HUDEP-2 (cell line): ENCODE measurements around the gene TRMT11.
"Not testable (repeated sequence)": the region's sequence is repeated elsewhere in the genome, so short reads cannot be mapped to it uniquely, and the experiment has no call there.

ENCODE experiments used
- DNase-seq, 76 experiments: peaks; one replicate each; lab custom pipeline; 2025; ENCODE audit not compliant: unreplicated experiment in 76 of 76; lab: John Stamatoyannopoulos, UW

The TRMT11 gene

DNA sequence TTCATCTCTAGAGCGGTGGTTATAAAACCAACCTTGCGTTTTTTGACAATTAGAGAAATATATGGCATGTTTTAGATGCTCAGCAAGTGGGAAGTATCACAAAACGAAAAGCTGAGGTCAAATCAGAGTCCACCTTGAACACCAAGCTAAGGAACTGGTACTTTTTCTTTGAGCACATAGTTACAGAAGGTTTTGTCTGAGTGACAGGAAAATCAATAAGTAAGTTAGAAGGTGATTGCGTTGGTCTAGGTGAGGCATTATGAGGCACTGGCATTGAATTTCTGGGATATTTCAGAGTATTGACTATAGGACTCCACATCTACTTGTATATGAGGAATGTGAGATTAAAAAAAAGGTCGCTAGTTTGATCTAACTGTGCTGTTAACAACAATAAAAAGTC lies 30.4 kb upstream of the TRMT11 start:
- no peak for DNase-seq

DNA sequence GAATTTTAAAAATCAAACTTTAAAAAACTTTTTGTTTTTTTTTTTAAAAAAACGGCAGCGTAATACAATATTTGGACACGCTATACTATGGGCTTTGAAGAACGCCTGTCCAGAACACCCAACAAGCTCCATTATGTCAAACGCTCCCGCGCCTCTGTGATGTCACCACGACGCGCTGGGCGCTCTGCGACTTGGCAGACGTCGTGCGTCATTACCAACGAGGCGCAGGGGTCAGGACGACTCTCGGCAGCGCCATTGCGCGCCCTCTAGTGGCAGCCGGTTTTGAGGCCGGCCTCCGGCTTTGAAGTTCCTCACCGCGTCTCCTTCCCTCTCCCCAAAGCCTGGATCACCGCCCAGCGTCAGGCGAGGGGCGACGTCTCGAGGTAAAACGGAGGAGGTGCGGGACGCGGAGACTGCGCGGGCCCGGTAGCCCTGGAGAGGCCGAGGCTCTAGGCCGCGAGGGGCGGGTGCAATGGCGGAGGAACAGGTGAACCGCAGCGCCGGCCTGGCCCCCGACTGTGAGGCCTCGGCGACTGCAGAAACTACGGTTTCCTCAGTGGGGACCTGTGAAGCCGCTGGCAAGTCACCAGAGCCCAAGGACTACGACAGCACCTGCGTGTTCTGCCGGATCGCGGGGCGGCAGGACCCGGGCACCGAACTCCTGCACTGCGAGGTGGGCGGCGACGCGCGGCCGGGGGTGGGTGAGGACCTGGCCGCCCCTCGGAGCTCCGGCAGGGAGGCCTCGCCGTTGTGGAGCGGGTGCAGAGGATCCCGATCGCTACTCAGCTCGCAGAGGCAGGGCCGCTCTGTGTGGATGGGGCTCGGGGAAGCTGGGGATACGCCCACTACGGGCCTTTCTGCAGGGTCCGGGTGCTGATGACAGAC lies 29.6 kb upstream of the TRMT11 start, which contains the start of gene HINT3:
HINT3 (plus strand) TSS at position 265 of the 885 bp plus-strand sequence; CDS start at position 473, 208 bp downstream.
- peak; percentile 72 to 99 (median 98) for DNase-seq

DNA sequence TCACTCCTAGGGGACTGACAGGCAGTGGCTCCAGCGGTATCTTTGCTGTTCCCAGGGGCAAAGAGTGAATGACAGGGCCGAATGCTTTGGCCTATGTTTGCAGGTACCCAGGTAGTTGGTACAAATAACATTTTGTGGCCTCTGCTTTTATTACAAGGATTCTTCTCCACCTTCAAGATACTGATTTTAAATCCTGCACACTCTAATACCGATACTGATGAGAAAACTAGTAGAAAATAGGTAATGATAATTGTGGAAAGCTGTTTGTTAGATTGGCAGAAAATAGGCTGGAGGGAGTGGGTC lies 29.0 kb upstream of the TRMT11 start:
- DNase-seq = peak in 1 of 76 experiments; percentile 30

DNA sequence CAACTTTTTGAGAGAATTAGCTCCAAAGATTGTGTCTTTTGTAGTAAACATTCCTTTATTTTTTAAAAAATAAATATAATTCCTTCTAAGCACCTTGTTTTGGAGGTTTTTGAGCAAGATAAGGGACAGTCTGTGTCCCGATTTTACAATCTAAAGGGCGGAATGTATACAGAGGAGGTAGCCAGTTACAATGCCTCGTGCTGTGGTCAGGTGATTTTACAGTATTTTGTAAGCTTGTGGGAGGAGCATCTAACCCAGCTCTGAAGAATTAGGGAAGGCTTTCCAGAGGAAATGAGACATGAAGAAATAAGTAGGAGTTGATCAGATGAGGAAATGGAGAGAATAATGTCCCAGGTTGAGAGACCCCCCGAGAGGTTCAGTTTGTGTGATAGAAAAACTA lies 28.5 kb upstream of the TRMT11 start:
- DNase-seq = peak in 27 of 76 experiments; percentile 15 to 65 (median 38)

DNA sequence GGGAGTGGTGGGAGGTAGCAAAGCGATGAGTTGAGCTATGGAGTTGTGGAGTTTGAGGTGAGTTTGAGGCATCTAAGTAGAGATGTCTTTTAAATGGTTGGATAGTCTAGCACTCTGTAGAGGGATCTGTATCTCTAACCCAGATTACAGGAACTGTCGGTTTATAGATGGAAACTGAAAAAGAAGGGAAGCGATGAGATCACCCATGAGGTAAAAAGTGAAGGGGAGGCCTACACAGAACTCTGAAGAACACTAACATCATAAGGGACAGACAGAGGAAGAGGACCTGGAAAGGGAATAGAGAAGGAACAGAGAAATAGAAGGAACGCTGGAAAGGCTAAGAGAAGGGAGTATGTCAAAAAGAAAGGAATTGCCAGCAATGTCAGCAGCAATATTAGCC lies 27.3 kb upstream of the TRMT11 start:
- no peak for DNase-seq

DNA sequence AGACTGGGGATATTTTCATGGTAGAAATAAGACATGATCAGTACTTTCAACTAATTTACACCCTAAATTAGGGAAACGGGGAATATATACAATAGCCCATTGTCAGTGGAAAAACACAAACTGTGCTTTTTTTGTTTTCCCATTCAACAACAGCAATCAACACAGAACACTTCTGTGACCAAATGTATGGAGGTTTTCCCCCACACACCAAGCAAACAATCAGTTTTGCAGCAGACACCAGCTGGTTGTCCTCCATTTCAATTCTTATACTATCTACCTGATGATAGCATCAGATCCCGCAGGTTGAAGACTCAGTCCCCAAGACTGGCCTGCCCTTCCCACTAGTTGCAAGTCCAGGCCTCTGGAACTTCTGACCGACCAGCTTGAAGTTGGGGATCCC lies 25.2 kb upstream of the TRMT11 start:
- DNase-seq = no peak

DNA sequence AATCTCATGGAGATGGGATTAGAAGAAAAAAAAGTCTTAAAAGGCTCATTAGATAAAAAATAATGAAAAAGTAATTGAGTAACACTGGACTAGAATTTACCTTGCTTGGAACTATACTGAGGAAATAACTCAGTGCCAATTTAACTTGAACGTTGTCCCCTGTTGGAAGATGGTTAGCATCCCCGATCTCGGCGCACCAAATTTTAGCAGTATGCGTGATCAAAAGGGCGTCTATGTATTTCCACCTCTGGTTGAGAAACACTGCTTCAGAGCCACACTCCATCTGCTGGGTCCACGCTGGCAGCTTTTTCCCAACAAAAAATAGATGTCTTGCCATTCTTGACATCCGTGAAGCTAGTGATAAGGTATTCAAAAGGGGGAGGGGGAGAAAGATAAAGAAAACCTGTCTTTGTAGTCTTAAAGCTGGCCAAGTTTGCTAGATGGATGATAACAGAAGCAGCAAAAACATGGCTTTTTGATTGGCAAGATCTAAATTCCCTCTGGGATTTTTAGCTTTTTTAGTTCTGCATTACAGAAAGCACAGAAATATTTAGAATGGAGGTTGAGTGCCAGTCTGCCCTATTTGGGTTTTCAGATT lies 23.3 kb upstream of the TRMT11 start:
- DNase-seq = peak in 4 of 76 experiments; percentile 17 to 33 (median 22)

DNA sequence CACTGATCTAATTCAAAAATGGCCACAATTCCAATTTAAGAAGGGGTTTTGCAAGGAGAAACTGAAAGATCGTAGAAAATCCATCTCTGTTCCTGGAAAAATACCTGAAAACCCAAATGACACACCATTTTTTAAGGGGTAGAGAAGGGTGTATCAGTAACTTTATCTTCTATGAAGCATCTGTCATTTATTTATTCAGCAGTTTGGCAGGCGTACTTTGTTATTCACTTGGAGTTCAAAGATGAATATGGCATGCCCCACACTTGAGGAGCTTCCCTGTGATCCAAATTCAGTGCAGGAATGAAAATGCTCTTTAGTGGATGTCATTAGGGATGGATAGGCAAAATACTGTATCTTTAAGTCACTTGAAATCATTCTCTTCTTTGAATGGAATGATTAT lies 22.5 kb upstream of the TRMT11 start:
- peak in 1 of 76 experiments; percentile 16 for DNase-seq

DNA sequence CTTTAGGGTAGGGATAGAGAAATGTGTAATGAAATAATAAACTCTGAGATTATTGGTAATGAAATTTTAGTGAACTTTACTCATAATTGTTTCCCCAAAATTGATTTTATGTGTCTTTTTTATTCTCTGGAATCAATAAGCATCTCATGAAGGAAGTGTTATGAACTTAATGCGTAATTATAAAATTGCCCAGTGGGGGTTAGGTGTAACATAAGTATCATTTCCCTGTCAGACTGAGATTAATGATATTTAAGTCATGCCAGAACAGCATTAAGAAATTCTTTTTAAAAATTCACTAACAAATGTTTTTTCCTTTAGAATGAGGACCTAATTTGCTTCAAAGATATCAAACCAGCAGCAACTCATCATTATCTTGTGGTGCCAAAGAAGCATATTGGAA lies 19.8 kb upstream of the TRMT11 start:
- no peak for DNase-seq

DNA sequence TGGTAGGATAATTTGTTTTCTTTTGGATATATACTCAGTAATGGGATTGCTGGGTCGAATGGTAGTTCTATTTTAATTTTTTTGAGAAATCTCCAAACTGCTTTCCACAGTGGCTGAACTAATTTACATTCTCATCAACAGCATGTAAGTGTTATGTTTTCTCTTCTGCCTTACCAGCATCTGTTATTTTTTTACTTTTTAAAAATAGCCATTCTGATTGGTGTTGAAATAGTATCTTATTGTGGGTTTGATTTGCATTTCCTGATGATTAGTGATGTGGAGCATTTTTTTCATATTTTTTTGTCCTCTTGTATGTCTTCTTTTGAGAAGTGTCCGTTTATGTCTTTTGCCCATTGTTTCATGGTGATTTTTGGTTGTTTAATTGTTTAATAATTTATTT lies 17.8 kb upstream of the TRMT11 start:
- no peak for DNase-seq

DNA sequence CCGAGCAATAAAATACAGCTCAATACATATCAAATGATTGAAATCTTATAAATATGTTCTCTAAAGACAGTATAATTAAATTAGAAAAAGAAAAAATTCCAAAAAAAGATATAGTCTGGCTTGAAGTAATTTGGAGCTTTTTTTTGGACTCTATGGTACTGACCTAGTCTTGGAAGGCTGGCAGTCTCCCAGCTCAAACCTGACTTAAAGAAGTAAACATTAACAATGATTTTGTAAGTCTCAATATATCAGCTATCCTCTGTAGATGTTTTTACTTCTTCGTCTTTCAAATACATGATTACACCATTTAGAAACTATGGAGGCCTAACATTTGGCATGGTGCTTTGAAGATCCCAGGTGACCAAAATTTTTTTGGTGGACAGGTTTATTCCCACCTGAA lies 15.6 kb upstream of the TRMT11 start:
- no peak for DNase-seq

DNA sequence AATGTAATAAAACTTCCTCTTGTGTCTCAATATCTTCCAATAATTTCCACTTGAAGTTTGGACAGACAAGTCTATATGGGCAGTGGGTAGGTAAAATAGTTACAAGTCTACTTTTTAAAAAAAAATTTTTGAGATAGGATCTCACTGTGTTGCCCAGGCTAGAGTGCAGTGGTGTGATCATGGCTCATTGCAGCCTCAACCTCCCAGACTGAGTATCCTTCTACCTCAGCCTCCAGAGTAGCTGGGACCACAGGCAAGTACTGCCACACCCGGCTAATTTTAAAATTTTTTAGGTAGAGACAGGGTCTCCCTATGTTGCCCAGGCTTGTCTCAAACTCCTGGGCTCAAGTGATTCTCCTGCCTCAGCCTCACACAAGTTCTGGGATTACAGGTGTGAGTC lies 13.9 kb upstream of the TRMT11 start:
- not testable (repeated sequence) for DNase-seq

DNA sequence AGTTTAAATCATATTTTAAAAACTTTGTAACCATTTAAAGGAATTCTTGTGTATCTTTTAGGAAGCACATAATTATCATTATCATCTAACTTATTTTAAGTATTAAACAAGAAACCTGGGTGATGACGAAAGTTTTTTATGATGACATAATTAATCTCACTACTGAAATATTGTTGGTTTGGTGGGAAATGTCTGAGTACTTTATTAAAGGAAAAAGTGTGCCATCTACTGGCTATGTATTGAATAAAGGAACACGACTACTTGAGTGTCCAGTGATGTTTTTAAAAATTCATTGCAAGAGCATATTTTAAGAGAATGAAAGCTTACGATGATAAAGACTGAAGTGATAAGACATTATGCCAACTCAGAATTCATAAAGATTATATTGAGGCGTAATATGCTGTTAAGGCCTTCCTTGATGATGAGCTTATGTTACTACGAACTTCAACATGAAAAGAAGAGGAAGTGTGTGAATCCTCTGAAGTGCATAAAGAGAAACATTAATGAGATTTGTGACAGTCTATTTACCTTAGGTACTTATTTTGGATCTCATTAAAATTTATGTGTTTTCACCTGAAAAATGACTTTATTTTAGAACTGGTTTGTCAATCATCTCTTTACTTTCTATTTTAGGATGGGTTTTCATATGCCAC lies 12.0 kb upstream of the TRMT11 start:
- DNase-seq = peak in 30 of 76 experiments; percentile 17 to 67 (median 46)

DNA sequence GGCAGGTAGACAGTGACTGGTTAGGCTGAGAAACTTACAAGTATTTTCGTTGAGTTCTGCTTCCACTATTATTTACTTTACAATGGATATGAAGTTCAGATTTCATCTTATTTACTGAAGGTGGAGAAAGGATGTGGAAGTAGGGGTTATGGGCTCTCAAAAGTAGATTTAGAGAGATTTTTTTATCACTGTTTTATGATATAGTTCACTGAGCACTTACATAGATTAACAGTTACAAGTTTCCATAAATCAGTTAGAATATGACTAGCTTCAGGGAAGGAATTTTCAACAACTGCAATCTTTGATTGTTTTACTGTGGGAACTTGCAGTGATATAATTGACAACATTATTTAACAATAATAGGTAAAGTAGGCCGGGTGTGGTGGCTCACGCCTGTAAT lies 7.2 kb upstream of the TRMT11 start:
- DNase-seq = no peak

DNA sequence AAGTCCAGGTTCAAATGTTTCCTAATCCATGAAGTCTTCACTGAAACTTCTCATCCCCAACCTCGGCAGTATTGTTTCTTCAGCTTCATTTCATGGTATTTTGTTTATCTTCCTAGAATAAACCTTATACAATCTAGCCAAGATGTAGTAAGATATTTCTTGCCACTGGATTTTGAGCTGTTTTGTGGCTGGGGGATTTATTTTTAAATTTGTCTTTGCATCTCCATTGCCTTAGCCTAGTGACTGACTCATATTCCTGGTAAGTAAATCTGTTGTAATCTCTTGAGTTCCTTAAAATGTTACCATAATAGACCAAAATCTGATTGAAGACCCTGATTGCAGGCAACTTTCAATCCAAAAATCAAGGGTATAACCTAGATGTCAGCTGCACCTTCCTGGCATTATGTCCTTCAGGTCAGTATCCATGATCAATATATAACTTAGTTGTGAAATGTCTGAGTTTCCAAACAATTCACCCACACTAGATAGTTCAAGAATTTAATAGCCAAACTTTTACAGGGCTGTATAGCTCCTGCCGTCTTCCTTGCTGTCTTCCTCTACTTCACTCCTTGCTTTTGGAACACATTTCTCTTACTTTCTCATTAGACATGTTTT lies 4.7 kb upstream of the TRMT11 start:
- no peak for DNase-seq

DNA sequence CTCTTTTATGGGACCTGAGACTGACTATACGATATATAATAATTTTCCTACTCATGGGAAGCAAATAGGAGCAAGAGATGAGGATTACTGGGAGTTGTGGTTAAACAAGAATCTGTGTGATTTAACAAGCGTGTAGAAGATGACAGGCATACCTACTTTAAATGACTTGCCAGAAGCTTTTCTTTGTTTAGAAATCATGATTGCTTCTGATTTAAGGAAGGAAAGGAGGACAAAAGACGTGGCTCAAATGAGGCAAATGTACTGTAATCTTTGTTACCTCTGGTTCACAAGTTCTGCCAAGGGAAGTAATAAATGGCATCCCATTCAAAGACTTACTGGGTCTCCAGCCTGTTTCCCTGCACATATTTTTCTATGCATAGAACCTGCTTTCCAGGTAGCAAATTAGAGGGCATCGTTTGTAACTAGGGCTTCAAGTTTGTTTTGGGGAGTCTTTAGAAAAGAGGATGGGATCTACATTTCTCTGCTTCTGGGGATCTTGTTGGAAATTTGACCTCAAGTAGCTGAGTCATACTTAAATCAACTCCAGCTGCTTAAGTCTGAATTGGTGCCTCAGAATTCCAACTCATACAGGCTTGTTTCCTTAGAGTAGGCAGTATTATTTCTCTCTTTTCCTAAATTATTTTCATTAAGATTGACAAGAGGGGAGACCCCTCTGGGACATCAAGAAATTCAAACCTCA lies 2.9 kb upstream of the TRMT11 start:
- no peak for DNase-seq

DNA sequence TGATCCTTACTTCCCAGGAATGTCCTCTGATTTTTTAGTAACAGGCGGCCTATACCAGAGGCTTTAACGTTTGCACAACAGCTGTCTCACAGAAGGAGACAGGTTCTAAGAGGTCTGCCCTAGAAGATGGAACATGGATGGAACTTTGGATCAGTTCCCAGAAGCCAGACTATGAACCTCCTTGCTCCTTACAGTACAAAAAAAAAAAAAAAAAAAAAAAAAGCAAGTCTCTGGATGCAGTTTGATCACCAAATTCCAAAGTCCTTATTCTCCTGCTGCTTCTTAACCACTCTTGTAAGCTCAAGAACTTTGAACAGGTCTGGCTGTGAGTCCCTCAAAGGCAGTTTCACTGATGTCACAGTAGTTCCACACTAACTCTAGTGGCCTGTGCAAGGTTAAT lies 2.0 kb upstream of the TRMT11 start:
- DNase-seq = no peak

DNA sequence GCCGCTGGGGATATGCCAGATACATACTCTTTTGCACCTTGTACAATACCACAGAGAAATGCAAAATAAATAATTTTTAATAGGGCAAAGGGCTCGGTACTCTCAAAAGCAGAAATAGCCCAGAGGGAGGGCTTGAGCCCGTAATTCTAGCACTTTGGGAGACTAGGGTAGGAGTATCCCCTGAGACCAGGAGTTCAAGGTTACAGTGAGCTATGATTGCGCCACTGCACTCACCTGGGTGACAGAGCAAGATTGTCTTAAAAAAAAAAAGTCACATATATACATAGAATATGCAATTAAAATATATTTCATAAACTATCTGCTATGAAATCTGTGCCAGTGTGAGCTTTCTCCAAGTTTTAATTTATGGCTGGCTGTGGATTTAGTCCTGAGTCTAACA lies 818 bp upstream of the TRMT11 start:
- DNase-seq = no peak

DNA sequence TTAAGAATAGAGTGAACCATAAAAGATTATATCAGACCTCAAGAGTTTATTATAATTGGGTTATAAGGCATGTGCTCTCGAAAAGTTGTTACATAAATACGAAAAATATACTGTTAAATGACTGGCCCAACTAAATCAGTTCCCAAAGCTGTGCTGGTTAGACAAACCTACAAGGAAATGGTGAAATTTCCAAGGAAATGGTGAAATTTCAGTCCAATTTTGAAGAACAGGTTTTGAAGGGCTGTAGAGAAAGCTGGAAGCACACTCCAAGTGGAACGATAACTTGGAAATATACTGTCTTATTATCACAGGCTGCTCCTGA lies 400 bp upstream of the TRMT11 start:
- no peak for DNase-seq

DNA sequence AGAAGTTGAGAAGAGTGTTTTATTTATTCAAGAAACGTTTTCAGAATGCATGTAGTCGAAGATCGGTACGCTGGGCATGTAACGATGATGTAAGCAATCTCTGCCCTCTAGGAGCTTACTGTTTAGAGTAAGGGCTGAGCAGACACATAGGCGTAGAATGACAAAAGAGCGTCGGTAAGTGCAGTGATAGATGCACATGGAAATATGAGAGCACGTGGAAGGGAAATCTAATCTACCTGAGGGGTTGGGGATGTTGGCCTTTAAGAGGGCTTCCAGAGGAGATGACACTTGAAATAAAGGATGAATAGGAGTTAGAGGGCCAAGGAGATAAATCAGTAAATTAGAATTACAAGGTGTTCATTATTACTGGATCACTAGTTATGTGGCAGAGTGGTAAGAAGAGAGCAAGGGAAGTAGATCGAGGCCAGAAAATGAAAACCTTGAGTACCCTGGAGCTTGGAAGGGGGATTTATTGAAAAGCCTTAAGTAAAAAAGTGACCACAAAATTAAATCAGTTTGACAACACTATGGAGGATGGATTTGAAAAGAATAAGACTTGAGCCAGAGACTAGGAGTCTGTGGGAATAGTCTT lies 782 bp downstream of the TRMT11 start:
- DNase-seq = peak in 6 of 76 experiments; percentile 27 to 54 (median 35)
